HG03442 (cell line): ENCODE measurements around the gene ATP13A3.

Experiments used
- ATAC-seq: cut with Tn5 transposase; IDR thresholded peaks from one replicate; pipeline ENCODE4 v1.9.1; 2021; ENCODE audit warnings: mild to moderate bottlenecking, moderate library complexity; ENCODE audit not compliant: unreplicated experiment

ATP13A3 gene

DNA sequence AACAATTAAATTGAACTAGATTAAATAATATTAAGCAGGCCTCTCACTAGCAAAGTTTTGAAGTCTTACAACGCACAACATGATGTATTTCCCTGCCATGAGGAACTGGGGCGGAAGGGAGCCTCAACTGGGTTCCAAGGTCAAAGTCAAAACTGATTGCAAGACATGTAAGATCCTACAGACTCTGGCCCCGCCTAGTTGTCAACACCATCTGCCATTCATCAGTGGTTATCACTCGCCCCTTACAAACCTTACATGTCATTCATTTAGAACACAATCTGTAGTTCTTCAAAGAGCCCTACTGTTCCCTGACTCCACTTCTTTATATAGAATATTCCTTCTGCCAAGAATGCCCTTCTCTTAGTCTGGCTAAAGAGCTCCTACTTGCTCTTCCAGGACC, 10.0 kb downstream of the ATP13A3 start:
- ATAC-seq: no peak

DNA sequence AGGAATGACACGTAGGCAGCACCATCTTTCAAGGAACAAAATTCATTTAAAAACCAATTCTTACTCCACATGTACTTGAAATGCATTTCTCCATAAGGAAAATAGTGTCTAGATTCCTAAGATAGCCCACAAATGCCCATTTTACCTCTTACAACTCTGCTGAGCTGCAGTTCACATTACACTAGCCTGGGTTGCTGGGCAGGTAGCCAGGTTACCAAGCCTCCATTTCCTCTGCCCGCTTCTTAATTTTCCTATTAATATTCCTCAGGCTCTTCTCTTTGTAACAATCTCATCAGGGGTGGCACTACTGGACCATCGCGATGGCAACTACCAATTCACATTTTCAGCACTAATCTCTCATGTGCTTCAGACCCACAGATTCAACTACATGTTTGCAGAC, 10.8 kb downstream of the ATP13A3 start:
- ATAC-seq: no peak

DNA sequence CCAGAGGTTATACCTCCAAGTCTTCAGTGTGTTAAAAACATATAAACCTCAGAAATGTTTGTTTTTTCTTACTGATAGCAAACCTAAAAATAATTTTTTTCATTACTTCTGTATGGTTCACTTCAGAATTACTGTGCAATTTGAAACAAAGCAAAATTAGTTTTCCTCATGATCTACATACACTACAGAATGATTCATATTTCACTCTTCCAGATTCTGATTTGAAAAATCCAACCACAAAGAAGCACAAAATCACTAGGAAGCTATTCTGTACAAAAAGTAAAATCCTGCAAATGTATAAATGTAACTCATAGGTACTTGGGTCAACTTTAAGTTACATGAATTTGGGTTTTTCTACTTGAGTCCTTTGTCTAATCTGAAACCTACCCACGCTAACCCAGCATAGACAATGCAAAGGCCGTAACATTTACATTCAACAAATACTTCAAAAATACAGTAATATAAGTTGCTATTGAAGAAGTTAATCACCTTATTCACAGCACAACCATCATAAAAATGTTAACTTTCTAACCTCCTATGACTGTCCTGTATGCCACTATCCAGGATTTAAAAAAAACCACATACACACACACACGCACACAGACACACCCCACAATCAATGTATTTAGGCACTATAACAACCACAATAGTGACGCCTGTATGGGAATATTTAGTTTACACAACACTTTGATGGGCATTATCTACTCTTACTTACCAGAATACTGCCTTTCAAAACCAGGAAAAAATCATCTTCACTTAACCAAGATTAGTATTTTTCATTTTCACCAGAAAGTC, 11.5 kb downstream of the ATP13A3 start:
- no peak for ATAC-seq

DNA sequence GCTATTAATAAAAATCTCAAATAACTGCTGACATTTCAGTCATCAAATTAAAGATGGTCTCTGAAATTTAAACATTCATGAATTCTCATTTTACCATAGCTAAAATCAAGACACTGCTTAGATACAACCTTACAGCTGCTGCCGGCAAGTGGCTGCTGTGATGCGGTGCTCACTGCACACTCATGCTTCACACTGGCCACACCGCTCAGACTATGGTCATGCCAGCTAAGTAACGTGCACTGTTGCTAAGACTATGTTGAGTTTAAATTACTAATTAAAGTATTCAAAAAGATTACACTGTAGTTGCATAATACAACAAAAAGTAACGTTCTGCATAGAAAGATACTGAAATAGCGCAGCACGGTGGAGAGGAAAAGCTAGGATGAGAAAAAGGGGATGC, 12.1 kb downstream of the ATP13A3 start:
- ATAC-seq: no peak

DNA sequence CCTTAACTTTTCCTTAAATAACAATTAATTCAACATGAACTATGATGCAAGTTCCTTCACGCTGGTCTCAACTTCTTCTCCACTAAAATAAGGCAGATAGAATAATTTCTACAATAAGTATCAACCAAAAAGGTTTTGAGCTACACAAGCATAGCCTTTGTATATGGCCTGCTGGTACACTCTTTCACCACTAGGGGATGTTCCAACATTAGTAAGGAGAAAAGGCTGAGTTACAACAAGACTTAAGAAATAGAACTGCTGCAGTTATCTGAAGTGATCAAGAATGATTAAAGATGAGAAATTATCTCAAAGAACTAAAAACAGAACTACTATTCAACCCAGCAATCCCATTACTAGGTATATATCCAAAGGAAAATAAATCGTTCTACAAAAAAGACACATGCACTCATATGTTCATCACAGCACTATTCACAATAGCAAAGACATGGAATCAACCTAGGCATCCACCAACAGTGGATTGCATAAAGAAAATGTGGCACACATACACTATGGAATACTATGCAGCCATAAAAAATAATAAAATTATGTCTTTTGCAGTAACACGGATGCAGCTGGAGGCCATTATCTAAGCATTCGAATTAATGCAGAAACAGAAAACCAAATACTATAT, 14.4 kb downstream of the ATP13A3 start:
- ATAC-seq: peak; percentile 61

DNA sequence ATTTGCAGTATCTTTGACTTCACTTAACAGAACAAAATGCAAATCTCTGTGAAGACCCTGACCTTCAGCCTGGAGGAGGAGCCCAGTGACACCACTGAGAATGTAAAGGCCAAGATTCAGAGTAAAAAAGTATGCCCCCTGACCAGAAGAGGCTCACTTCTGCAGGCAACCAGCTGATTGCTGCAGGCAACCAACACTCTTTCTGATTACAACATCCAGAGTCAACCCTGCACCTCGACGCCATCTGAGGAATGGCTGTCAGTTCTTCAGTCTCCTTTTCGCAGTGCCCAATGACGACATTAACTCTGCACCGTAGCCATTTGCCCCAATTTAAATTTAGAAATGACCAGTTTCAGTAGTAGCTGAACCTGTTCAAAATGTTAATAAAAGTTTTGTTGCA, 14.9 kb downstream of the ATP13A3 start:
- ATAC-seq: no peak

DNA sequence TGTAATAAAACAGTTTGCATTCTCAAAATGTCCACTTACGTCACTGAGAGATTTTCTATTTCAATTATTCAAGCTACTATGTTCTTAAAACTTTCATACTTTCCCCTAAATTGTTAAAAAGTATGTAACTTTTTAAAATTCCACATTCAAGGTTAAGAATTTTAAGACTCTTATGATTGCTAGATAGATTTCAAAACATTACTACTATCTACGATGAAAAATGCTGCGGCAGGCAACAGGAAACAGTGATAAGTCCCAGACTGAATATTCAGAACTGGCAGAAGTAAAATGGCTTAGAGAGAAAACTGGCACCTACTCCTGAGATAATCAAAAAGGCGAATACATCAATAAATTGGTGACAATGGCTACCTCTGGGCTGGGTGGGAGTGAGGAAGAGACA, 16.2 kb downstream of the ATP13A3 start:
- ATAC-seq: no peak

DNA sequence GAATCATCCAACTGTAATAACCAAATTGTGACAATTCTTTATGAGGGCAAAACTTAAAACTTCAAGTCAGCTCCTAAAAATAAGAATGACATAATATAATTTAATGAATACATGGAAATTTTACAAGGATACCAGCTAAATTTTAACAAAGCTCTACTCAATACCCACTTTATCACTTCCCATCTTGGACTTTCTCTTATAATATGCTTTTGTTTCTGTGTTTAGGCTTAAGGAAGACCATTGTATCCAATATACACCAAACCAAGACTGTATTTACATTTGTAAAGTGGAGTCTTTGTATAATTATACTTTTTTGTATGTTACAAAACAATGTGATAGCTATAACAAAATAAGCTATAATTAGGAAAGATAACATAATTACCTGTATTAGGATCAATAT, 16.8 kb downstream of the ATP13A3 start:
- ATAC-seq: no peak

DNA sequence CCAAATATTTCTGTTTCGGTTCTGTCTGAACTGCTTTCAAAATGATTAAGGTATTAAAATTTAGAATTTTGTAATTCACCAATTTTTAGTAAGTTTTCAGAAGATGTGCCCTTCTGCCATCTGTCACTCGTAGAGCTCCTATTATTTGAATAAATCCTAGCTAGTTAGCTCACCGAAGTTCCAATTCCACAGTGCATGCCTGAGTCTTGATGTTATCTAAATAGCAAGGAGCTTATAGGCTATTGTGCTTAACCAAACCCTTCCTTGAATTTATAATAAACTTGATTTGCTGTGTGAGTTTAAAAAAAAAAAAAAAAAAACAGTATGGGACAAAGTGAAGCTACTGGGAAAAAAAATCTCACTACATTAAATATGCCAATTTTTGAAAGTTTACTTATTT, 18.7 kb downstream of the ATP13A3 start:
- no peak for ATAC-seq

DNA sequence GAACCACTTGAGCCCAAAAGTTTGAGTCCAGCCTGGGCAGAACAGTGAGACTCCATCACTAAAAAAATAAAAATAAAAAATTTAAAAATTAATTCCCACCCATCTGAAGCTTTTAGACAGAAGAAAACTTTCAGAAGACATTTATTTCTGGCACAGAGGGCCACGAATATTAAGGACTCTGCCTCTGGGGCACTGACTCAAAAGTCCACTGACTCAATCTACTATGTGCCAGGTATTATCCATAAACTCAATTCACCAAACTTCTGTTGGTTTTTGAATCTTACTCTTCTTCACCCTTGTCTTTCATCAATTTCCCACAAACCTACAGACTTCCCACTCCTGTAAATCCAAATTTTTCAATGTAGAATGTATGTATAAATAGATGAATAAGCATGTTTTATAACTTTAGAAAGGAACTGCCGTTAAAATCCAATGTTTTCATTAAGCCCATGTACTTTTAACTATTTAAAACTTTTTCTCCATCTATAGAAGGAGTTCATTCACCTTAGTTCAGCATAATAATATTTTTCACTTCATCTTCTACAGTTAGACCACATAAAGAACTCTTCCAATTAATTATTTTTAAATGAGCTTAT, 19.9 kb downstream of the ATP13A3 start:
- ATAC-seq: no peak

DNA sequence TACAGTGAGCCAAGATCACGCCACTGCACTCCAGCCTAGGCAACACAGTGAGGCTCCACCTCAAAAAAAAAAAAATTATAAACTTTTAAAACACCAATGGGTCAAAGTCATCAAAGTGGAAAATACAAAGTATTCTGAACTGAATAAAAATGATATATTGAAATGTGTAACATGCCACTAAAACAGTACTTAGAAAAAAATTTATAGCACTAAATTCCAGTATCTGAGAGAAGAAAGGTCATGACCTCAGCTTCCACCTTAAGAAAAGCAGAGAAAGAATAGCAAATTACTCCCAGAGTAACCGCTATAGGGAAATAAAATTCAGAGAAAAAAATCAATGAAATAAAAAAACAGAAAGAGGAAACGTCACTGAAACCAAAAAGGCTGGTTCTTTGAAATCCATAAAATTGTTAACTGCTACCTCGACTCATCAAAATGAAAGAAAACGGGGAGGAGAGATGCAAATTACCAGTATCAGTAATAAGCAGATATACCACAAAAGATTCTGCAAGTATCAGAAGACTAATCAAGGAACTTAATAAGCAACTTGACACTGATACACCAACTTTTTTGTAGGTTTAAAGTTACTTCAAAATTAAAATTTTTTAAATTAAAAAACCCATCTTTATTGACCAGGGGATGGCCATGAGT, 20.8 kb downstream of the ATP13A3 start:
- ATAC-seq: no peak

DNA sequence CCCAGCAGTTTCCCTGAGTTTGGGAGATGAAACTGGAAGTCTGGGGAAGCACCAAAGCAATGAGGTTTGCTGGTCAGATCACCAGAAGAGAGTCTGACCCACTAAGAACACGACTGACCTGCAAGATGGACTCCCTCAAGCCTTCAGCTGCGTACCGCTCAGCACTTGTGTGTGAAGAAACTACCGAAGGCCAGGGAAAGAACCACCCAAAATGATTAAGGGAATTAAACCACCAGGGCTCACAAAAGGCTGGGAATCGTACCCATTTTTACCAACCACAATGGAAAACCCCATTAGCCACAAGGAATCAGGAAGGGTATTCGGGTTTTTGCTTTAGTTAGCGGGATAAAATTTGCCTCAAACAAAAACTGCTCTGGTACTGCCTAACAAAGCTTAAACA, 21.6 kb downstream of the ATP13A3 start:
- no peak for ATAC-seq

DNA sequence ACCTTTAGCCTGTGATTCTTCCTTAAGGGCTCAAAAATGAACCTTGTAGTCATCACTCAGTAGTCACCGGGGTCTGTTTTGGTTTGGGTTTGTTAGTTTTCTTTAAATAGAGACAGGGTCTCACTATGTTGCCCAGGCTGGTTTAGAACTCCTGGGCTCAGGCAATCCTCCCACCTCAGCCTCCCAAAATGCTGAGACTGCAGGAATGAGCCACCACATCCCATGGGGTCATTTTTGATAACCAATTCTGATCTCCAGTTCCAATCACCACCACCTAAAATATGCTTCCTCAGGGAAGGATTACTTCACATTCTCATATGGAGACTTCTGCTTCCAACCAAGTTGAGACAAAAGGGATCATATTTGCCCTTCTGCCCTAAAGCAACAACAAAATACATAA, 22.1 kb downstream of the ATP13A3 start:
- no peak for ATAC-seq

DNA sequence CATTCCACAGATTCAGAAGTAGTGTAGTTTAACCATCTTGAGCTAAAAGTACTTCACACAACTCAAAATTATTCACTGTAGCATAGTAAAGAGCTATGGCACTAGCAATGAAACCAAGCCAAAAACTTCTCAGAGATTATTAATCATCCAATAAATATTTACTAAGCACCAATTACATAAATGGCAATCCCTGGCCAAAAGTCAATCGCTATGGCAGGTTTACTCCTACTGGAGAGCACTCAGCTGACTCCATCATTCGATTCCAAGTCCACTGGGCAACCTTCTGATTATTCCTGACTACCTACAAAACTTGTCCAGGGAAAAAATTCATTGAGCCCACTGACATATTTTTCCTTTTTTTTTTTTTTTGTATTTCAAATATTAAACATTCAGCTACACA, 23.9 kb downstream of the ATP13A3 start:
- ATAC-seq: no peak

DNA sequence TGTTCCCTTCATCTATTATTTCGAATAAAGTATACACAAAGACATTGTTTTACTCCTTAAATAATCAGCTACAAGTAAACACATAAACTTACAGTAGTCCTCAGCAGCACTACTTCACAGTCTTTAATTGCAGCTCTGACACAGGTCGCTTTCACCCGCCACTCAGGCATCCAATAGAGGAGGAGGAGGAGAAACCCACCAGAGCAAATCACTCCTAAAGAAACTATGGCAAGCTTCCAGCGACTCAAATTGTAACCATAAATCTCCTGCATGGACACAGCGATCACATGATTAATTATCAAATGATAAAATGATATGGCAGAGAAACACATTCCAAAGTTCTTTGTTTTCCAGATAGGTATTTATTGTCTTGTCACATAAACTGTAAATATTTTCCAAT, 26.2 kb downstream of the ATP13A3 start:
- no peak for ATAC-seq

DNA sequence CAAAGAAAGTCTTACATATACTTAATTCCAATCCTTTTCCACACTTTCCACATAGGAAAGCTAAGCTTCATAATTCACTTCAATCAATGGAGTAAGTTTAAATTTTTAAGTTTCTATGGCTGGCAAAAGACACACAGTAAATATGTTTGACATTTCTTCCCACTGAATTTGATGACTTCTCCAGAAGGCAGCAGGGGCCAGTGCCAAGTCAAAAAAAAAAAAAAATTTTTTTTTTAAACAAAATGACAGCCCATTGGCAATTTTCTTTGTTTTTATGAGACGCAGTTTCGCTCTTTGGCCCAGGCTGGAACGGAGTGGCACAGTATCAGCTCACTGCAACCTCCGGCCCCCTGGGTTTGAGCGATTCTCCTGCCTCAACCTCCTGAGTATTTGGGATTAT, 28.7 kb downstream of the ATP13A3 start:
- ATAC-seq: no peak

DNA sequence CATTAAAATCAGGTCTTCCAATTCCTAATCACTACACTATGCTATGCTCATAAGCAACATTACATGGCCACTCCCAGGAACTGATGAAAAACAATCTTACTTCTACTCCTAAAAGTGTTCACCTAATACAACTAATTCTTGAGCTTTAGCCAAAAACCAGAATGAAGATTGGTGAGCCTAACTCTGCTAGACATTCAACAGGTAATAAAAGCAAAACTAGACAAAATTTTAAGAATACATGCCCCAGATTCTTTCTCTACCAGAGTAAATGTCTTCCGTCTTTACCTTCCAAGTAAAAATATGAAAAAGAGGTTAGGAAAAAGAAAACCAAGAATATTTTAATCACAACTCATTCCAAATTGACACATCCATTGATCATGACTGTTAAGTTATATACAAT, 31.3 kb downstream of the ATP13A3 start:
- no peak for ATAC-seq

DNA sequence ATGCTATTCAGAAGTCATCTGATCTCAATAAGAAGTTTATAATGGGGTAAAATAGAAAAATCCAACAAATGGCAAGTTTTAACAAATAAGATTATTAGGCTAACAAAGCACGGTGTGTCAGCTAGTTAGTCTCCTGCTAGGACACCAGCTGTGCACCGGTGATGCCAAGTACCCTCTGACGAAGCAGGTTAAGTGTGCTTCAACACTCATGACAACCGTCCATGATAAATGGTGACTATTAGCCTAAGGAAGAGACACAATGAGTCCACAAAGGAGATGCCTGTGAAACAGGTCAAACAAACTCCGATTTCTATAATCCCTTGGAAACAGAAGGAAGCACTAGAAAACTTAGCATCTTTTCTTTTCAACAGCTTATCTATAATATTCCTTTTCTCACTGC, 36.5 kb downstream of the ATP13A3 start:
- no peak for ATAC-seq

DNA sequence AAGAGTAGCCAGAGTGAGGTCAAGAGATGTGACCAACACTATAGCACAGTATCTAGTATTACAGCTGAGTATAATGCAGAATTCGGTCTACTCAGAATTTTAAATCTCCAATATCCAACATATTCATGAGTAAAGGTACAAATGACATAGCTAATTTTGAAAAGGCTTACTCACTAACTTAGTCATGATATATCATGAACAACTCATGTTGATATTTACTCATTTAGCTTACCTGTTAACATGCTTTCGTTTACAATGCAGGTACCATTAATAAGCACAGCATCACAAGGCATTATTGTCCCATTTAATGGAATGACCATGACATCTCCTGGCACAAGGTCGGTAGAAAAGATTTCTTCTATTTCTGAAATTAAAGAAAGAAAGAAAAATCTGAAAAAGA, 36.9 kb downstream of the ATP13A3 start:
- no peak for ATAC-seq

DNA sequence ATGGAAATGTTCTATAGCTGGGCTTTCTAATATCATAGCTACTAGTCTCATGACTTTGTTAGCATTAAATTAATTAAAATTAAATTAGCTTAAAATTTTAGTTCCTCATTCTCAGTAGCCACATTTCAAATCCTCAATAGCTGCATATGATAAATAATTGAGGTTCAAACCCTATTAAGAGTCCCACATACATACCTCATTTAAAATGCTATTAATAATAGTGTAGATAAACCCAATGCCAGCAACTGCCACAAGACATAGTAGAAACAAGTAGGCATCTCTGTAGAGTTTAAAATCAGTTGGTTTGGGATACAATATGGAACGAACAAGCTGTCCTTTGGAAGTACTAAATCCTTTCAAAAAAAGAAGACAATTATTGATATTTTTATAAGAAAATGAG, 39.1 kb downstream of the ATP13A3 start:
- ATAC-seq: no peak

DNA sequence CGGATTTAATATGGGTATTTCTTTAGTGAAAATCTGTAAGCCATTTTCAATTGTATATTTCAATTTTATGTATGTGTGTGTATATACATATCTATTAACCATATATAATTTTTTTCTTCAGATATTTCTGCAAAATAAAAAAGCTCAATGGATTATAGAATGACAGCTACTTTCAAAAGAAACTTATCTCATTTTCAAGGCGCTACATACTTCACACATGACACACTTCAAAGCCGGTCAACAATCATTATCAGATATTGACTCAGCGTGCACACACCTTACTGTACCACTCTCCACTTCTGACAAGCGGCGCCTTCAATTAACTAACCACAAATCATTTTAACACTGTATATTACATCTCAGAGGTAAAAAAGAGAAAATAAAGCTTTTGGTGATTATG, 39.6 kb downstream of the ATP13A3 start:
- ATAC-seq: no peak

DNA sequence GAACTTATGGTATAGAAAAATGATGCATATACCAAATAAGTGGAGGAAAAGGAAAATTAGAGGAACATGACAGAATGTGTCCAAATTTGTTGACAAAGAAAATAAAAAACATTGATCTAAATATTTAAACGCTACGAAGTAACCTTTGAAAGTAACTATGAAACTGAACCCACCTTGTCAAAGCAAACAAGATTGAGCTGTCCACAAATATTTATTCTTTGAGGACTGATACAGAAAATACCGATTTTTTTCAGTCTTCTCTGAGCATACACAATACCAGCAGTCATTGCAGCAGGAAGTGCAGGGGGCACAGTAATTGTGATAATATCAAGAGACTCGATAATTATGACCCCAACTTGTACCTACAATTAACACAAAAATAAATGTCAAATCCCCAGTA, 40.0 kb downstream of the ATP13A3 start:
- no peak for ATAC-seq
